ENCODE data around the gene AFG3L2. TPM values are rescaled to one million over a fixed set of nuclear protein-coding genes. Genes with fewer than 3 reads are reported as not detected.
A peak's percentile ranks its signal among the peaks of the same experiment; 100 is the strongest.

Gene AFG3L2
- total and polyA plus RNA-seq, 2 of the 13 experiments (the other 11 are each of a cell fraction or from before 2014, with no cell fraction given), result 28.6 to 86.9 TPM

GRCh38 chr18:12372406-12372805 is 4.6 kb downstream of the AFG3L2 start:
- BruUV-seq (replicated peaks), result no TSS peak
- in situ Hi-C loops (cut with HindIII; ENCODE audit: extremely low pct_ligation_motif_present, low pct_unique_long_range_greater_than_20kb), result no loop called here

GRCh38 chr18:12371590-12371989 is 5.4 kb downstream of the AFG3L2 start:
- CTCF ChIA-PET (ENCODE audit: low intra/inter-chr PET ratio, low total read pairs), result no interaction called here
- Histone ChIP-seq H3K36me3 (replicated peaks in 1 of 2; ENCODE audit: control insufficient read depth in 1 of 2, insufficient read depth in 2 of 2, low read length in 2 of 2) (peaks cover 7 to 35% of the 10 kb centered on the region in 2 experiments), H3K9ac (ENCODE audit: insufficient read depth, low read depth, low read length) (no peak overlapping the region), H3K9me3 (ENCODE audit: low read length) (no peaks in the 10 kb centered on the region), H3K27ac (ENCODE audit: extremely low read length, insufficient read depth, low read length) (no peak overlapping the region), H3K4me2 (ENCODE audit: low read depth, low read length) (no peak overlapping the region), H3K79me2 (ENCODE audit: insufficient read depth, low read length) (peaks cover 73% of the 10 kb centered on the region), H3K4me3 (replicated peaks in 1 of 3; ENCODE audit: insufficient read depth in 1 of 3, low read depth in 2 of 3, low read length in 3 of 3) (no peak overlapping the region), H3K27me3 (ENCODE audit: control insufficient read depth in 1 of 2, insufficient read depth in 2 of 2, low read length in 2 of 2) (no peaks in the 10 kb centered on the region; a peak in 1 of 5 replicates), H2AFZ (ENCODE audit: low read length) (no peak overlapping the region), H3K4me1 (ENCODE audit: insufficient read depth, low read length) (peaks cover 35% of the 10 kb centered on the region), H4K20me1 (ENCODE audit: insufficient read depth, low read length) (peaks cover 42% of the 10 kb centered on the region)
- no peak for FAIRE-seq
- intact Hi-C loops (cut with micrococcal nuclease; ENCODE audit: unreplicated experiment) (loop anchor here (10.0 kb wide), 1 partner anchor 573 kb away; the partner anchor contains the start of gene SEH1L), in situ Hi-C loops (cut with HindIII; ENCODE audit: extremely low pct_ligation_motif_present, low pct_unique_long_range_greater_than_20kb) (no loop called here)
- no peak for TF ChIP-seq BCL6 (CRISPR knock-in tag; IDR thresholded peaks at IDR 0.05)
- TF ChIP-seq AHR (CRISPR knock-in tag; IDR thresholded peaks at IDR 0.05), result no peak
- TF ChIP-seq ZNF180 (CRISPR knock-in tag; IDR thresholded peaks at IDR 0.05; ENCODE audit: borderline replicate concordance, low read depth), result no peak
- no peak for TF ChIP-seq ATAD3A (CRISPR knock-in tag; IDR thresholded peaks at IDR 0.05)
- no TSS peak for BruUV-seq (replicated peaks)
- DNase-seq (ENCODE audit: low spot score), result no peak
- ATAC-seq, result no peak
- POLR2A ChIA-PET, result no interaction called here
- WGBS (ENCODE audit: low lambda C conversion rate), result 98% methylated on average over 2 of the region's 2 CpGs

More at GRCh38 chr18:12372406-12372805, 4.6 kb downstream of the AFG3L2 start:
- intact Hi-C loops (cut with micrococcal nuclease; ENCODE audit: unreplicated experiment), result loop anchor here (10.0 kb wide), 1 partner anchor 572 kb away; the partner anchor contains the start of gene SEH1L
- FAIRE-seq (no peak), DNase-seq (ENCODE audit: low spot score) (no peak), ATAC-seq (no peak)
- peaks cover 7 to 27% of the 10 kb centered on the region in 2 experiments; a peak in 4 of 5 replicates for H3K36me3 ChIP-seq (replicated peaks in 1 of 2; ENCODE audit: control insufficient read depth in 1 of 2, insufficient read depth in 2 of 2, low read length in 2 of 2)
- no peaks in the 10 kb centered on the region for H3K9me3 ChIP-seq (ENCODE audit: low read length)
- H3K27me3 ChIP-seq (ENCODE audit: control insufficient read depth in 1 of 2, insufficient read depth in 2 of 2, low read length in 2 of 2), result no peaks in the 10 kb centered on the region; a peak in 1 of 5 replicates
- H3K9ac ChIP-seq (ENCODE audit: insufficient read depth, low read depth, low read length), result no peak overlapping the region
- 85% methylated on average over 3 of the region's 3 CpGs for WGBS (ENCODE audit: low lambda C conversion rate)
- peaks cover 42% of the 10 kb centered on the region for H4K20me1 ChIP-seq (ENCODE audit: insufficient read depth, low read length)
- TF ChIP-seq ZNF724P (CRISPR knock-in tag; IDR thresholded peaks at IDR 0.05; ENCODE audit: borderline replicate concordance) (no peak), RBFOX2 (IDR thresholded peaks at IDR 0.05; ENCODE audit: low read depth, low read length) (peak; percentile 1; the same call in 1 of the 2 replicates)
- peaks cover 71% of the 10 kb centered on the region for H3K79me2 ChIP-seq (ENCODE audit: insufficient read depth, low read length)
- CTCF ChIA-PET (ENCODE audit: low intra/inter-chr PET ratio, low total read pairs), result no interaction called here
- no peak overlapping the region for H2AFZ ChIP-seq (ENCODE audit: low read length)
- POLR2A ChIA-PET, result no interaction called here
- no peak overlapping the region for H3K4me2 ChIP-seq (ENCODE audit: low read depth, low read length)
- H3K27ac ChIP-seq (ENCODE audit: extremely low read length, insufficient read depth, low read length), result no peak overlapping the region
- peaks cover 35% of the 10 kb centered on the region for H3K4me1 ChIP-seq (ENCODE audit: insufficient read depth, low read length)
- H3K4me3 ChIP-seq (replicated peaks in 1 of 3; ENCODE audit: insufficient read depth in 1 of 3, low read depth in 2 of 3, low read length in 3 of 3), result no peak overlapping the region

Data from HepG2 (cell line).